NK-92 (cell line): ENCODE results near the gene FXYD6.
A peak's percentile ranks its signal among the peaks of the same experiment; 100 is the strongest.
"Not testable (repeated sequence)": the region's sequence is repeated elsewhere in the genome, so short reads cannot be mapped to it uniquely, and the experiment has no call there.

Experiments used
- DNase-seq: peaks from one replicate; lab custom pipeline; 2025; ENCODE audit not compliant: unreplicated experiment; lab: John Stamatoyannopoulos, UW

The FXYD6 gene

DNA sequence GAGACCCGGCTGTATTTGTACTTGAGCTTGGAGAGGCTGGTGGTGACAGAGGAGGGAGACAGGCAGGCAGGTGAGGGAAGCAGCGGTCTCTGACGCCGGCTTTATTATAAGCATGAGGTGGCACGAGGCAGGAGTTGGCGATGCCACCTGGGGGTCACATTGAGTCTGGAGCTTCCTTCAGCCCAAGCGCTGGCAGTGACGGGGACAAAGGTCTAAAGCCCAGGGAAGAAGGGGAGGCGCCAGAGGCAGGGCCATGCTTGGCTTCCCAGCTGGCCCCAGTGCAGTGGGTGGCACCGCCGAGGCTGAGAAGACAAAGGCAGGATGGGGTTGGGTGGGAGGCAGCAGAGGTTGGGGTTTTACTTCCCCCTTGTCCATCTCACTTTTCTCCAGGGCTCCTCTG is 56.4 kb downstream of the FXYD6 start:
- no peak for DNase-seq

DNA sequence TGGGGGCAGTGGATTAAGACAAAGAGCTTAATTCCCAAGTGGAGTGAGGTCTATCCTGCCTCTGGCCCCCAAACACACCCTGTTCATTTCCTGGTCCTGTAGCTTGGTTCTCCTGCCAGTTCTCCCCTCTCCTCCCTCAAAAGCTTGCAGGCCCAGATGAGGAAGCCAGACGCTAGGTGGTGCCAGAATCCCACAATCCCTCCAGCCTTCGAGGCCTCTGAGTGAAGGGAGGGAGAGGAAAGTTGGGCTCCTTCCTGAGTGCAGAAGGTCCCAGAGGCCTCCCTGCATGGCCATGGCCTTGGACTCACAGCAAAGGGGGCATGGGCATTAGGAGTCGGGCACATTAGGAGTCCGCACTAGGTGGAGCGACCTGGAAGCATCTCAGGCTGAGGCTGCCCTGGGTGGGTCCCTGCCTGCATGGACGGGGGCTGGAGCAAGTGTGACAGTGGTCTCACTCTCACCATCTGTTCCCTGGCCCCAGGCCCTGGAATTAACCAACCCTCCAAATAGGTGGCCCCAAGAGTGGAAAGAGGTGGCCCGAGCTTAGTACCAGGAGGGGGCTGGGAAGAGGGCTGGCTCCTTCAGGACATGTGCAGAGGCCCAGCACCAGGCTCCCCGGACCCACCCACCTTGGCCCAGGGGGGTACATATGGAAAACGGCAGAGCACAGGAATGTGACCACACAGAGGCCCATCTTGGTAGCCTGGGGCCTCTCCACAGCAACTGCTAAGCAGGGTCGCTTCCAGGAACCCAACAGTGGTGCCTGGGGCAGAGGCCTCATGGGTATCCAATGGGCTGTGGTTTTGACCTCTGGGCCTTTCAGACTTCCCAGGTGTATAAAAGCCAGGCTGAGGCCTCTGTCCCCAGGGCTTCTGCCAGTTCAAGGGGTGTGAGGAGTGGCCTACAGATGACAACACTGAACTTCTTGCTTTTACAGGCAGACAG is 57.1 kb downstream of the FXYD6 start:
- DNase-seq = no peak

DNA sequence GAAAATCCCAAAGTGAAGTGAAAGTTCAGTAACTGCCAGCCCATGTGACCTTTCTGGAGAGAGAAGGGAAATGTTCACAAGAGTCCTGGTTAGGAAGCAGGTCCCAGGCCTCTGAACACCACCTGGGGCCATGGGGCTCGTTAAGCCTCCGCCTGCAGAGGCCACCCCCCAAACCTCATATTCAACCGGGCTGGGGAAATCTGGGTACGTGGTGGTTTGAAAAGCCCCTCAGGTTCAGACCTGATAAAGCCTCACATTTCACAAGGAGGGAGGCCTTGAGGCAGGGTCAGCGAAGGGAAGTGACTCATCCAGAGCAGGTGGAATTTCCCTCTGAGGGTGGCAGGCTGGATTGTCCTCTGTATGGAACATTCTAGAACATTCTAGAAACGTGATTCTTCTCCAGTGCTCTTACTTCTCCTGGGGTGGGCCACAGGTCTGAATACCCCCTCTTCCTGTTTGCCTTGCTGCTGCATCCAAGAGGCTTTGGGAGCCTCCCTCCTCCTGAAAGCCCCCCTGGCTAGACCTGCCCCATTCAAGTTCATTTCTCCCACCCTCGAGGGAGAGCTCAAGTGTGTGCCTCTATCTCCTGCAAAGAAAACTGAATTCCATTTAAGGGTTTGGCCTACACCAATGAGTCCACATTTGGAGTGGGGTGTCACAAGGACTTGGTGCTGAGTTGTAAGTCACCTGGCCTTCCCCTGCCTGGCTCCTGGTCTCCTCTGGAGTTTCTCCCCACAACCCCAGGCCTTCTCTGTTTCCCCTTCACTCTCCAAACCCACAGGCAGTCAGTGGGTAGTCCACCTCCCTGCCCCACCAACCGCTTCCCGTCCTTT is 58.2 kb downstream of the FXYD6 start:
- DNase-seq = no peak

DNA sequence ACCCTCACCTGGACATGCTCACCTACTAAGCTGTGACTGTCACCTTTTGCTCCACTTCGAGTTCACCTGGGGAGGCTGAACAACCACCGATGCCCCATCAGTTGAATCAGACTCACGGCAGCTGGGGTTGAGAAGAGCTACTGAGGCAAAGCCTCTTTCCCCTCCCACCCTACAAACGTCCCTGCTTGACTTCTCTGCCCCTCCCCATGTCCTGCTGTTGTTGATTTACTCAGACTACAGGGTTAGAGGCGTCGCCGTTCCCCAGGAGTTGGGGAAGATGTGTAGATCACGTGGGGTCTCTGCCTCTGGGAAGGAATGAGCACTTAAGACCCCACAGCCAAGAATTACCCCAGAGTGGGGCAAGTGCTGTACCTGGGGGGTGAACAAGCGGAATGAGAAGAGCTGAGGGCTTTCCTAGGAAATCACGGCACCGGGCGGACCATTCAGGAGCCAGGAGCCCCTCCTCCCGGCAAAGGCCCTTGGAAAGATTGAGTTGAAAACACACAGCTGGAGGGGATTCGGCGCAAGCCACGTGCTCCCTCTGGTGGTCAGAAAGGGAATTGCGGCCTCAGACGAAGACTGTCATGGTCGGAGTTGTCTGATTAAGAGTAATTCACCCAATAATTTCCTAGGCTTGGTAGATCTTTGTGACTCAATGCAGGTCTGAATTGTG is 59.0 kb downstream of the FXYD6 start:
- peak; percentile 23 for DNase-seq

DNA sequence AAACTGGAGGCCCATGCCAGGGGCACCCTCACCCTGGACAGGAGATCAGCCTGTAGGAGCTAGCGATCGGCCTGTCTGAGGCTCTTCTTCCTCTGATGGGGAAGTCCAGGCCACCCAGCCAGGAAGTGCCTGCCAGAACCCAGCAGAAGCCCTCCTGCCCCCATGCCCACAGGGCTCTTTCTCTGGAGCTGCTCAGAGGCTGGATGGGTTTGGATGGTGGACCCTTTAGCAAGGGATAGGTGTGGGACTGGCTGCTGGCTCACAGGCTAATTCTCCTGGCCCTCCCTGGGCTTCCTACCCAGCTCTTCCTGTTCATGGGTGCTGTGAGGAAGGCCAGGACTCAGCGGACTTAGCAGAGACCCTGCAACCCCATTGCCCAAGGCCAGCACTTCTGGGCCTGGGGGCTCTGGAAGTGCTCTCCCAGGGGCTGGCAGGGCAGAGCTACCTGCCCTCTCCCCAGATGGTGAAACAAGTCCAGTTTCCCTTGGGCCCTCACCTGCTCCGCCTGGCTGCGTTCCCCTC is 59.6 kb downstream of the FXYD6 start:
- DNase-seq = no peak

DNA sequence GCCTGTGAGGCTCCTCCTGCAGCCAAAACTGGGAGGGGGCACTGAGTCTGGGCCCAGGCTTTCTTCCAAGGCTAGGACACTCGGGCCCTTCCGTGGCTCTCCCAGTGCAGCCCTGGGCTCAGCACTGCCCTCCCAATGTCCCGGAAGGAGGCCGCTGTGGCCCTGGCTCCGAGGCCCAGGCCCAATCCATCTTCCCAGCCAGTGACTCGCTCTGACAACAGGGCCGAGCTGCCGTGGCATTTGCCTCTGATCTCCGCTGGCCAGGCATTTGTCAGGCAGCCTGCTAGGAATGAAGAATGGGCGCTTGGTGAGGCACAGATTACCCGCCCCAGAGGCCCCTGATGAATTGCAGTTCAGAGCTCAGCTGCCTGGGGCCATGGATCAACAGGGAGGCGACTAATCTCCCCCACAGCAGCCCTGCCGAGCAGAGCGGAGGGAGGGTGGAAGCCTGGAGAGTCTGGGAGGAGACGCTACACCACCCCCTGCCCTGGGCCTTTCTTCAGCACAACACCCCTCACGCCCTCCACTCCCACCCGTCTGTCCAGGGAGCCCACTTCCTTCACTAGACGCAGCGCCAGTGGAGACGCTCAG is 60.2 kb downstream of the FXYD6 start:
- no peak for DNase-seq

DNA sequence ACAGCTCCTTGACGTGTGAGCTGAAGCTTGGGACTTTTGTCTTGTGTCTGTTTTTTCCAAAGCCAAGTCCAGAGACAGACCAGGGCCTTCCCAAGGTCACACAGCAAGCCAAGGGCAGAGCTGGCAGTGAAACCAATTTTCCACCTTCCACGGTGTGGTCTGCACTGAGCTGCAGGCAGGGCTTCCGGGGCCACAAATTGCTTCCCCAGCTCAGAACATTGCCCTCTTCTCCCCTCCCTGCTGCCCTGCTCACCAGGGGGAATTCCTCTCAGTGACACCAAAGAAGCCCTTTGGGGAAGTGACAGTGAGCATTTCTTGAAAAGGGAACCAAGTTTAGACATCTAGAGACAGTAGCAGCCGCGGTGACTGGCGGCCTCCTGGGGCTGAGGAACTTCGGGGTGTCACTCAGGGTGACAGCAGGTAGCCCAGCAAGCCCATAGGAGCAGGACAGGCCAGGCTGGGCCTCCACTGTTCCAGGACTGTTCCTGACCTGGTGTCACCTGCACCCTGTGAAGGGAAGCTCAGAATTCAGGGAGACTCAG is 61.1 kb downstream of the FXYD6 start:
- peak; percentile 36 for DNase-seq

DNA sequence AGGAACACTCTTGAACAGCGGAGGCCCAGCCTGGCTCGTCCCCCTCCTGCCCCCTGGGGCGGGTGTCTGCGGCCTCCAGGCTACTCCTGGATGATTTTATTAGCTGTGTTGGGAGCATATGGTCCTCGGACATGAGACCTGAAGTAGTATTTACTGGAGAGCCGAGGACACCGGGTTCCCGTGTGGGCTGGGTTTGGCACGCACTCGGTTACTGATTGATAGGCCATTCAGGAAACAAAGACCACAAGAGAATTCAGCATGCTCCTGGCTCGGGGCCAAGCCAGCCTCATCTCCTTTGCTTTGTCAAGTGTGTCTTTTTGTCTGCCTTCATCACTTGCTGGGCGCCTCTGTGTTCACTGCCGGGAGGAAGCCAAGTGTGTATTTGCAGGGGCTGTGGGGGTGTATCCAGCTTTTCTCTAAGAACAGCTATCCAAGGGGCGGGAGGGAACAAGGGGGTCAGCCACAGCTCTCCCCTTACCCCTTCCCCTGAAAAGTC is 61.6 kb downstream of the FXYD6 start:
- DNase-seq = no peak

DNA sequence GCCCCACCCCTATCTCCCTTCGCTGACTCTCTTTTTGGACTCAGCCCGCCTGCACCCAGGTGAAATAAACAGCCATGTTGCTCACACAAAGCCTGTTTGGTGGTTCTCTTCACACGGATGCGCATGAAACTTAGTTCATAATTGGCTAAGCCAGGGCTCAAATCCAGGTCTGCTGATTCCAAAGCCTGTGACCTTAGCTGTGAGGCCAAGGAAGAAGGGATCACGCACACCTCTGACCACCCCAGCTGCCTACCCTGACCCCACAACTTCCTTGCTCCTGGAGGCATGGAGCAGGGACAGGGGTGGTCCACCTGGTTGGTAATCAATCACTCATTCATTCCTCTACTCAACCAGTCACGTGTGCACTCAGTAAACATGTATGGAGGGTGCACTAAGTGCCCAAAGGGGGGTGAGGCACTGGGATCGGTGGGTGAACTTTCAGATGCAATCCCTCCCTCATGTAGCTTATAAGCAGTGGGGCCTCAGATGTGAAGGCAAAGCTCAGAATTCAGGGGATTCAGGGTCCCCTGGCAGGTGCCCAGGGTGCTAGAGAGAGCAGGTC is 62.2 kb downstream of the FXYD6 start:
- DNase-seq = no peak

DNA sequence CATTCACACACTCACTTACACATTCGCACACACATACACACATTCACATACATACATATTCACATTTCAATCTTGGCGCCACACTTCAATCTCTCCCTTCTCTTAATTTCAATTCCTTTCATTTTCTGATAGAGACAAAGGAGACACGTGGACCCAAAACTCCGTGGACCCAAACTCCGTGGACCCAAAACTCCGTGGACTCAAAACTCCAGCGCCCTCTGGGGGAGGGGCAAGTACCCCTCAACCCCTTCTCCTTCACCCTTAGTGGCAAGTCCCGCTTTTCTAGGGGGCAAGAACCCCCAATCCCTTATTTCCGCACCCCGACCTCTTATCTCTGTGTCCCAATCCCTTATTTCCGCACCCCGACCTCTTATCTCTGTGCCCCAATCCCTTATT is 66.4 kb downstream of the FXYD6 start:
- DNase-seq = not testable (repeated sequence)

DNA sequence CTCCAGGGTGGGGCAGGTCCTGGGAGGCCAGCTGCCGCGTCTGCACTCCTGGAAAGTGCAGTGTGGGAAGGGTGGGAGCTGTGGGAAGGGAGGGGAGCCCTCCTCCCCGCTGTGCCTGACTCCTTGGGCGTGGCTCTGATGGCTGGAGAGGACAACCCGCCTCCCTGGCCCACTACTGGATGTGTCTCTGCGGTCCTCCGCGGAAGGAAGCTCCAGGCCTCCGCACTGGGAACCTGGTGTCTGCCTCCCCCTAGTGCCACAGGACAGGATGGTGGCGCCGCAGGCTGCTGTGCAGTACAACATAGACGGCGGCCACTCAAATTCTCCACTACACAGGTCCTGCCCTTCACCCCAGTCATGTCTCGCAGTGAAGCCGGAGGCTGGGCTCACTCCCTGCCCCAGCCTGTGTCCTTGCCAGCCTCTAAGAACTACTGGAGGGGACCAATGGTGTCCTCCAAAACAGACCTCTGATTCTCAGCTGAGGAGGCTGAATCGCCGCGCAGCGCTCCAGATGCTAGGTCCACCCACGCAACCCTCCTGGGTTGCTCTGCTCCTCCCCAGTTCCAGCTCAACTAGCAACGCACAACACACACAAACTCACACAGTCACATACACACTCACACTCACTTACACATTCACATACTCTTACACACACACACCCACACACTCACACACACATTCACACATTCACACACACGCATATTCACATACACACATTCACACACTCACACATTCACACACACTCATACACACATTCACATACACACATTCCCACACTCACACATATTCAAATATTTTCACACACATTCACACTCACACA is 67.0 kb downstream of the FXYD6 start:
- DNase-seq = no peak

DNA sequence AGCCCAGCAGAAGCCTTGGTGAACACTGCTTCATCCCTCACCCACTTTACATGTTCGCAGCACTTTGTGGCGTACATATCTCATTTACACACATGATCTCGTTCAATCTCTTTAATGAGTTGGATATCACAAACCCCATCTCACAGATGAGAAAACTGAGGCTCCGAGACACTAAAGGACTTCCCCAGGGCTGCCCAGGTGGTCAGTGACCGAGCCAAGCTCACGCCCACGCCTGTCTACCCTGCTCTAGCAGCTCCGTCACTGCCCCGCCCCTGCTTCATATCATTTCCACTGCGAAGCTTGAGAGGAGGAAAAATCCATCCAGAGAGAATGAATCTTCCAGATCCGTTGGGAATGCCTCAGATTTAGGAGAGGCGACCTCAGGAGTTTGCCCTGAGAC is 67.7 kb downstream of the FXYD6 start:
- DNase-seq = no peak

DNA sequence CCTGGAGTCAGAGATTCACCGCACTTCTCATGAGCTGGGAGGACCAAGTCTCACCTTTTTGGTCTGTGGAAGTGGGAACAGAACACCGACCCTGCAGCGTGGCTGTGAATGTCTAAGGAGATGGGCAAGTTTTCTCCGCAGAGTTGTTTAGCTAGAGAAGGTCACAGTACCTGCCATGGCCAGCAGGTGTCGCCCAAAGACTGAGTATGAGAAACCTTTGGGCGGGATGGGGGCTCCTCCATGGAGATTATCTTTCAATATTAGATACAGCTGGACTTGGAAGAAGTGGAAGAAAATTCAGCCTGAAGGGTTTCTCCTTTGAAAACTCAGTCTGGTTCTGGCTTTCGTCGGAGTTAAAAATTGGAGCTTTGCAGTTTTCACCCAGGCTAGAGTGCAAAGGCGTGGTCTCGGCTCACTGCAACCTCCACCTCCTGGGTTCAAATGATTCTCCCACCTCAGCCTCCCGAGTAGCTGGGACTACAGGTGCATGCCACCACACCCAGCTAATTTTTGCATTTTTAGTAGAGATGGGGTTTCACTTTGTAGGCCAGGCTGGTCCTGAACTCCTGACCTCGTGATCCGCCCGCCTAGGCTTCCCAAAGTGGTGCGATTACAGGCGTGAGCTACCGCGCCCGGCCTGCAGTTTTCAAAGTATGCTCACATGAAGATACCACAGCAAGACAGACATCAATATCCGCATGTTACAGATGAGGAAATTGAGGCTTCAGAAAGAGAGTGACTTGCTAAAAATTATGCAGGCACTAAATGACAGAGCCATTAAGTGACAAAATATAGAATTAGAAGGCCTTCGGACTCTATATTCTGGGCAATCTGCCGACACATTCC is 68.8 kb downstream of the FXYD6 start:
- no peak for DNase-seq

DNA sequence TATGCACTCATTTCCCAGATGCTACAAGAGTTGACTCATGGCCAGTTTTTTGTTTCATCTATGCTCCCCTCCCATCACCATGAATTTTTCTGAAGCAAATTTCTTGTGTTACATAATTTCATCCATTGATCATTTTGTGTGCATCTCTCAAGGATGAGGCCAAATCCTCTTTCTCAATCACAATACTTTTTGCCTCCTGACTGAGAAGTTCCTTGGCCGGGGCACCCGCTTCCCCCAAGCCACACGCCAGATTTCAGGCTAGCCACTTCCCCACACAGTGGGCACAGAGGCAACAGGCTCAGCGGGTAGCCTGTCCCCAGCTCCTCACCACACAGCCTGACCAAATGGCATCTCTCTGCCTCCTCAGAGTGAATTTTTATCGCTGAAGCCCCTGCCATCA is 69.6 kb downstream of the FXYD6 start:
- no peak for DNase-seq

DNA sequence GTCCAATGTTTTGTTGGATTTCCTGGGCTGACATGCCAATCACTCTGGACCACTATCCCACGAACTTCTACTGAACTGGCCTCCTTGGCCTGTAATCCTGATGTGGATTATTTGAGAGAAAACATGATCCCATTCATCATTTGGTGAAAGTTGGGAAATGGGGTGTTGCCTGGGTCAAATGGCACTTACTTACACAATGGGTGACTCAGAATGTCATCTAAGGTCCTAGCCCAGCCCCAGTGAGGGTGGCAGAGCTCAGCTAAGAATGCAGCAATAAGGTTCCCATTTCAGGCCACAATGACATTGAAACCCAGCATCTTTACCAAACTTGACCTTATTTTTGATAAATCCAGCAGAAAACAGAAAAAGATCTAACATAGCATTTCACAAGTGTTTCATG is 71.4 kb downstream of the FXYD6 start:
- no peak for DNase-seq

DNA sequence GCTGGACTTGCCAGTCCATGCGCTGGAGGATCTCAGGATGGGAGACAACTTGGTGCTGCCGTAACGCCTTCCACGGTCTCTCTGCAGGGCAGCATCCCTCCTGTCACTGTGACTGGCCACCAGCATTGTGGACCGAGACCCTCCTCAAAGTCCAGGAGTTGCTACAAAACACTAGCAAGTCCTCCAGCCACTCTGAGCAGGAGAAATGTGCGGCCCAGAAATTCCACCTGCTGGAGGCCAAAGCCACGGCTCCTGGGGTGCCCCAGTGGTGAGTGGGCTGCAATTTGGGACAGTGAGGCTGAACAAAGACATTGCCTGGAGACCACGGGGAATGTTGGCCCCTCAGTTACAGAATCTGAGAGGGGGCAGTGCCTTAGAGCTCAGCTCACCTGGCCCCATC is 72.6 kb downstream of the FXYD6 start:
- DNase-seq = no peak

DNA sequence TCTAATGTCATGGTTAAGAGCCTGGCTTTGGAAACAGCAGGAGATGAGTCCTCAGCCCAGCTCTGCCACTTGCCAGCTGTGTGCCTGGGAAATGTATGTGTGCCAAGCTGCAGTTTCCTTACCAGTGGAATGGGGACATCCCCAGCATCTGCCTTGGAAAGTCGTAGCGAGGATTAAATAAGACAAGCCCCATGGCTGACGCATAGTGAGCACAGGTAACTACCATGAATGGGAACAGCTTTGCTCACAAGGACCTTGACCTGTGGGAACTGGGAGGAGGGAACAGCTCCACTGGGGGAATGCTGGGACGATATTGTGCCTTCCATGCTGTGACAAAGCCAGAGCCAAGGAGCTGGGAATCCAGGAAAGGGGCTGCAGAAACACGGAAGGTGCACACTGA is 76.8 kb downstream of the FXYD6 start:
- no peak for DNase-seq

DNA sequence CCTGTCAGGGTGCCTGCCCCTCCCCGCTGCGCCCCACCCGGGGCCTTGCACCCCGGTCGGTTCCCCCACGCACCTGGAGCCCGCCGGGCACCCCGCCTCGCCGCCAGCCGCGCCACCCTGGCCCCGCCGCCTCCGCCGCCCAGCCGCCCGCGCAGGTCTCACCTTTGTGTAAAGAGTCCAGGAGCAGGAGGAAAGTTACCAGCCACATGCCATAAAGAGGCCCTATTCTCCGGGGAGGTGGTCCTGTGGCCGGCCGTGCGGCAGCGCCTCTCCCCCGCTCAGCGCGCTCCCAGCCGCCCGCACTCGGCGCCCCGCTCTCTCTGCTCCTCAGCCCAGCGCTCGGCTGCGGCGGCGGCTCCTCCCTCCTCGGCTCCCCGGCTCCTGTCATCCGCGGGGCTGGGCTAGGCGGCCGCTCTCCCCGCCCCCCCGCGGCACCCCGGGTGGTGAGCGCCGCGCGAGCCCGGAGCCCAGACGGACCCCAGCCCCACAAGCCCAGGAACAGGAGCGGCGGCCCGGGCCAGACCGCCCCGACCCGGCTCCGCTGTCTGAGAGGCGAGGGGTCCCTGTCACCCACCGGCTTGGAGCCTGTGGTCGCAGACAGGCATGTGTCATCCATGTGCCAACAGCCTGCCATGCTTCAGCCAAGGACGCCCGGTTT is 79.5 kb downstream of the FXYD6 start, which contains the start of gene DSCAML1:
TSS of gene DSCAML1 (minus strand) at position 345 of the 658 bp plus-strand sequence. CDS start at position 208, 137 bp downstream.
- DNase-seq = no peak
